Measurements from ENCODE around the gene CEP41.
"Not testable (repeated sequence)": the region's sequence is repeated elsewhere in the genome, so short reads cannot be mapped to it uniquely, and the experiment has no call there.

CEP41 gene

GRCh38 chr7:130463553-130464434, 23.0 kb upstream of the CEP41 start:
- Histone ChIP-seq H3K36me3 (ENCODE audit: control insufficient read depth, insufficient read depth, low read length) (no peaks in the 10 kb centered on the region), H3K27ac (no peak overlapping the region), H3K4me1 (no peaks in the 10 kb centered on the region), H3K27me3 (ENCODE audit: control insufficient read depth, insufficient read depth, low read length) (no peaks in the 10 kb centered on the region), H3K4me2 (ENCODE audit: low read length) (no peak overlapping the region), H3K9ac (no peak overlapping the region), H3K4me3 (ENCODE audit: low read depth, low read length) (no peak overlapping the region), H3K9me3 (ENCODE audit: control insufficient read depth, low read length) (no peaks in the 10 kb centered on the region), H3K79me2 (no peaks in the 10 kb centered on the region), H2AFZ (no peak overlapping the region)
- TF ChIP-seq CTCF (IDR thresholded peaks at IDR 0.05), result no peak

- H3K79me2 ChIP-seq, result no peaks in the 10 kb centered on the region
Observed at GRCh38 chr7:130461272-130461671, 20.5 kb upstream of the CEP41 start.

GRCh38 chr7:130458257-130458656, 17.4 kb upstream of the CEP41 start:
- Histone ChIP-seq H3K4me1 (no peaks in the 10 kb centered on the region), H2AFZ (no peak overlapping the region), H3K4me3 (ENCODE audit: low read depth, low read length) (no peak overlapping the region), H3K36me3 (ENCODE audit: control insufficient read depth, insufficient read depth, low read length) (no peaks in the 10 kb centered on the region), H3K9me3 (ENCODE audit: control insufficient read depth, low read length) (no peaks in the 10 kb centered on the region), H3K9ac (no peak overlapping the region), H3K79me2 (no peaks in the 10 kb centered on the region), H3K4me2 (ENCODE audit: low read length) (no peak overlapping the region), H3K27me3 (ENCODE audit: control insufficient read depth, insufficient read depth, low read length) (no peaks in the 10 kb centered on the region), H3K27ac (no peak overlapping the region)
- no peak for TF ChIP-seq CTCF (IDR thresholded peaks at IDR 0.05)

More at GRCh38 chr7:130461272-130461671, 20.5 kb upstream of the CEP41 start:
- H3K27me3 ChIP-seq (ENCODE audit: control insufficient read depth, insufficient read depth, low read length), result no peaks in the 10 kb centered on the region
- no peaks in the 10 kb centered on the region for H3K4me1 ChIP-seq
- no peak overlapping the region for H3K4me3 ChIP-seq (ENCODE audit: low read depth, low read length)
- H3K9ac ChIP-seq, result no peak overlapping the region
- no peaks in the 10 kb centered on the region for H3K9me3 ChIP-seq (ENCODE audit: control insufficient read depth, low read length)
- H2AFZ ChIP-seq, result no peak overlapping the region
- no peak overlapping the region for H3K27ac ChIP-seq
- H3K36me3 ChIP-seq (ENCODE audit: control insufficient read depth, insufficient read depth, low read length), result no peaks in the 10 kb centered on the region
- no peak overlapping the region for H3K4me2 ChIP-seq (ENCODE audit: low read length)
- TF ChIP-seq CTCF (IDR thresholded peaks at IDR 0.05), result no peak

- Histone ChIP-seq H2AFZ (no peak overlapping the region), H3K4me2 (ENCODE audit: low read length) (no peak overlapping the region), H3K36me3 (ENCODE audit: control insufficient read depth, insufficient read depth, low read length) (no peaks in the 10 kb centered on the region), H3K27me3 (ENCODE audit: control insufficient read depth, insufficient read depth, low read length) (no peaks in the 10 kb centered on the region), H3K9ac (no peak overlapping the region), H3K27ac (no peak overlapping the region), H3K9me3 (ENCODE audit: control insufficient read depth, low read length) (no peaks in the 10 kb centered on the region), H3K79me2 (no peaks in the 10 kb centered on the region), H3K4me3 (ENCODE audit: low read depth, low read length) (no peak overlapping the region), H3K4me1 (no peaks in the 10 kb centered on the region)
- no peak for TF ChIP-seq CTCF (IDR thresholded peaks at IDR 0.05)
Observed at GRCh38 chr7:130454959-130455358, 14.1 kb upstream of the CEP41 start.

GRCh38 chr7:130452951-130453350, 12.1 kb upstream of the CEP41 start:
- Histone ChIP-seq H3K4me1 (no peaks in the 10 kb centered on the region), H3K36me3 (ENCODE audit: control insufficient read depth, insufficient read depth, low read length) (no peaks in the 10 kb centered on the region), H3K79me2 (no peaks in the 10 kb centered on the region), H3K4me2 (ENCODE audit: low read length) (no peak overlapping the region), H3K9me3 (ENCODE audit: control insufficient read depth, low read length) (no peaks in the 10 kb centered on the region), H3K4me3 (ENCODE audit: low read depth, low read length) (no peak overlapping the region), H3K27me3 (ENCODE audit: control insufficient read depth, insufficient read depth, low read length) (no peaks in the 10 kb centered on the region), H2AFZ (no peak overlapping the region), H3K9ac (no peak overlapping the region), H3K27ac (no peak overlapping the region)
- no peak for TF ChIP-seq CTCF (IDR thresholded peaks at IDR 0.05)

GRCh38 chr7:130451344-130451743, 10.5 kb upstream of the CEP41 start:
- not testable (repeated sequence) for H3K36me3 ChIP-seq (ENCODE audit: control insufficient read depth, insufficient read depth, low read length); H3K9me3 ChIP-seq (ENCODE audit: control insufficient read depth, low read length); H2AFZ ChIP-seq; H3K4me3 ChIP-seq (ENCODE audit: low read depth, low read length); H3K4me1 ChIP-seq; H3K27ac ChIP-seq; H3K9ac ChIP-seq; H3K27me3 ChIP-seq (ENCODE audit: control insufficient read depth, insufficient read depth, low read length); H3K4me2 ChIP-seq (ENCODE audit: low read length); H3K79me2 ChIP-seq
